Mucosa of gallbladder (tissue), 1 donor: ENCODE results near the gene PALM2AKAP2. TPM values are rescaled to one million over a fixed set of nuclear protein-coding genes. Genes with fewer than 3 reads are reported as not detected.

Experiments
- DNase-seq: peaks from one replicate; pipeline ENCODE4 v3.0.0-alpha.2; 2020; ENCODE audit warnings: low spot score
- total RNA-seq: library from RNA; stranded (reverse); gene quantifications from one replicate; pipeline ENCODE4 v1.2.1, GENCODE V29; 2021
- donor health status: DM: no; HTN: no; CAD: no.

Gene PALM2AKAP2
- total RNA-seq, 1 donor from 2014 or later: 10.1 TPM

- peak; percentile 35 for DNase-seq
Measured at GRCh38 chr9:109771796-109772531, 8.0 kb upstream of the PALM2AKAP2 start.

GRCh38 chr9:109775516-109775915 lies 4.5 kb upstream of the PALM2AKAP2 start:
- DNase-seq: no peak

GRCh38 chr9:109776391-109776790 lies 3.6 kb upstream of the PALM2AKAP2 start:
- DNase-seq: no peak

- no peak for DNase-seq
Measured at GRCh38 chr9:109780453-109781033, 545 bp downstream of the PALM2AKAP2 start.

- DNase-seq: no peak
Measured at GRCh38 chr9:109781086-109781485, 1.1 kb downstream of the PALM2AKAP2 start.

- no peak for DNase-seq
Measured at GRCh38 chr9:109781541-109782197, 1.7 kb downstream of the PALM2AKAP2 start.

- DNase-seq: no peak
Measured at GRCh38 chr9:109787735-109788134, 7.7 kb downstream of the PALM2AKAP2 start.

- DNase-seq: no peak
Measured at GRCh38 chr9:109789556-109789955, 9.6 kb downstream of the PALM2AKAP2 start.

- no peak for DNase-seq
Measured at GRCh38 chr9:109789971-109790370, 10.0 kb downstream of the PALM2AKAP2 start.

- DNase-seq: no peak
Measured at GRCh38 chr9:109791003-109791677, 11.1 kb downstream of the PALM2AKAP2 start.

GRCh38 chr9:109791747-109792146 lies 11.7 kb downstream of the PALM2AKAP2 start:
- DNase-seq: no peak

- DNase-seq: no peak
Measured at GRCh38 chr9:109792951-109793546, 13.1 kb downstream of the PALM2AKAP2 start.

- no peak for DNase-seq
Measured at GRCh38 chr9:109793921-109794320, 13.9 kb downstream of the PALM2AKAP2 start.

- DNase-seq: no peak
Measured at GRCh38 chr9:109794361-109795012, 14.5 kb downstream of the PALM2AKAP2 start.

- no peak for DNase-seq
Measured at GRCh38 chr9:109795613-109796012, 15.6 kb downstream of the PALM2AKAP2 start.

- DNase-seq: no peak
Measured at GRCh38 chr9:109796078-109796477, 16.1 kb downstream of the PALM2AKAP2 start.

- DNase-seq: no peak
Measured at GRCh38 chr9:109797006-109797405, 17.0 kb downstream of the PALM2AKAP2 start.

- no peak for DNase-seq
Measured at GRCh38 chr9:109797509-109797908, 17.5 kb downstream of the PALM2AKAP2 start.

- DNase-seq: no peak
Measured at GRCh38 chr9:109799141-109799540, 19.1 kb downstream of the PALM2AKAP2 start.

- DNase-seq: no peak
Measured at GRCh38 chr9:109799792-109800191, 19.8 kb downstream of the PALM2AKAP2 start.

- DNase-seq: no peak
Measured at GRCh38 chr9:109801484-109801883, 21.5 kb downstream of the PALM2AKAP2 start.
